Thyroid gland (tissue), 4 donors: ENCODE results near the gene FAM193A.

Experiments used
- CTCF ChIP-seq, 6 experiments: fragments of 200-600 bp in 3 of 6; fragments of 450-650 bp in 3 of 6; sonication (generic) in 3 of 6; IDR thresholded peaks; one replicate each; pipeline ENCODE4 v1.5.1; 2016 to 2019; ENCODE audit warnings: antibody characterized with exemption in 6 of 6, mild to moderate bottlenecking in 2 of 6, inconsistent platforms in 1 of 6, moderate library complexity in 1 of 6
- POLR2A ChIP-seq, 2 donors: fragments of 450-650 bp; IDR thresholded peaks; one replicate each; pipeline ENCODE4 v1.6.1; 2017; ENCODE audit warnings: antibody characterized with exemption in 2 of 2, mild to moderate bottlenecking in 2 of 2, moderate library complexity in 1 of 2

- TF ChIP-seq CTCF (IDR thresholded peaks at IDR 0.05) (no peak), POLR2A (IDR thresholded peaks at IDR 0.05) (no peak)
These were observed 149.1 kb downstream of the FAM193A start for GRCh38 chr4:2685541-2685940.
